Heart left ventricle (tissue), 13 donors: ENCODE data around the gene DNAAF5.

Source experiments
- CTCF ChIP-seq, 12 donors: fragments of 200-600 bp; sonication (generic) in 4 of 12; IDR thresholded peaks; one replicate each; pipeline versions ENCODE4 v1.5.0 to v1.8.0; 2018 to 2022; ENCODE audit warnings: antibody characterized with exemption in 12 of 12, mild to moderate bottlenecking in 5 of 12
- POLR2A ChIP-seq, 2 donors: fragments of 450-650 bp; IDR thresholded peaks; one replicate each; pipeline ENCODE4 v1.6.1; 2017; ENCODE audit warnings: antibody characterized with exemption in 2 of 2, mild to moderate bottlenecking in 2 of 2, moderate library complexity in 2 of 2
- donor health status: ischemic (EF 13 %, LVEDD 7.1; RV severe dilation, severe dysfunction).
- donor health status: DM: no; HTN: yes; CAD: no.
- donor health status: DM: no; HTN: no; CAD: no.
- donor health status: ischemic (EF 25% LVEDD 6.9; RV normal size, moderate dysfunction).
- donor health status: ischemic (EF 25% LVEDD 5.7; RV mildly dilated, moderate dysfunction).
- donor health status: ischemic (EF 35%, LVEDD 5.7; RV mildly dilated, moderate dysfunction).
- donor health status: nonischemic (EF 11% LVEDD 7.7; RV severe dilation, severe dysfunction).
- donor health status: DM: yes; HTN: yes; CAD: no.
- donor health status: PGD.
- donor health status: ischemic (EF 29% LVEDD 5.4; RV normal size, mild dysfunction).
- donor health status: nonischemic (EF 23%, LVEDD 6.1; RV moderate dilation, normal function).

GRCh38 chr7:761101-761500 is 34.6 kb downstream of the DNAAF5 start:
- TF ChIP-seq POLR2A (IDR thresholded peaks at IDR 0.05), result no peak
- TF ChIP-seq CTCF (IDR thresholded peaks at IDR 0.05), result no peak
